ENCODE data around the gene ZFP36L2.

DNA sequence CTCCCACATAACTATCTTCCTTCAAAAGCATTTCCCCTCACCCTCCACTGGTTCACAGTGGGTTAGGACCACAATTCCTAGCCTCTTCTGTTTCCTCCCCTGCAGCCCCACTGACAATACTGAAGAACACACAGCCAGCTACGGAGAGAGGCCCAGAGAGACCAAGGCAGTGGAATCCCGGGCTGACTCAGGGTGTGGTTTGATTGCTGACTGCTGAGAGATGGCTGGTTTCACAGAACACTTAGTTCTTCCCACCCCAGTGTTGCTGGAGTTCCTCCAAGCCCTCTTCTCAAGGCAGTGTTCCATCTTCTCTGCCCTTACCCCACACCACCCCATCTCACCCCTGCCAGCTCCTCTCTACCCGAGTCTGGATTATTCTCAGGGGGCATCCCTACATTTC lies 43.3 kb upstream of the ZFP36L2 start:
- TF ChIP-seq ZFP41 (tag by site-specific recombination; IDR thresholded peaks at IDR 0.05; ENCODE audit: borderline replicate concordance) (no peak), BCL11A (tag by site-specific recombination; IDR thresholded peaks at IDR 0.05; ENCODE audit: low read depth) (no peak), ZNF548 (tag by site-specific recombination; IDR thresholded peaks at IDR 0.05) (no peak), YY1 (tag by site-specific recombination; IDR thresholded peaks at IDR 0.05) (no peak), ZNF660 (tag by site-specific recombination; IDR thresholded peaks at IDR 0.05) (no peak), ZNF830 (tag by site-specific recombination; IDR thresholded peaks at IDR 0.05; ENCODE audit: low read depth) (no peak), FEZF1 (tag by site-specific recombination; IDR thresholded peaks at IDR 0.05) (no peak), ZBTB21 (tag by site-specific recombination; IDR thresholded peaks at IDR 0.05) (no peak)
- TF ChIP-seq, protein P1, sequence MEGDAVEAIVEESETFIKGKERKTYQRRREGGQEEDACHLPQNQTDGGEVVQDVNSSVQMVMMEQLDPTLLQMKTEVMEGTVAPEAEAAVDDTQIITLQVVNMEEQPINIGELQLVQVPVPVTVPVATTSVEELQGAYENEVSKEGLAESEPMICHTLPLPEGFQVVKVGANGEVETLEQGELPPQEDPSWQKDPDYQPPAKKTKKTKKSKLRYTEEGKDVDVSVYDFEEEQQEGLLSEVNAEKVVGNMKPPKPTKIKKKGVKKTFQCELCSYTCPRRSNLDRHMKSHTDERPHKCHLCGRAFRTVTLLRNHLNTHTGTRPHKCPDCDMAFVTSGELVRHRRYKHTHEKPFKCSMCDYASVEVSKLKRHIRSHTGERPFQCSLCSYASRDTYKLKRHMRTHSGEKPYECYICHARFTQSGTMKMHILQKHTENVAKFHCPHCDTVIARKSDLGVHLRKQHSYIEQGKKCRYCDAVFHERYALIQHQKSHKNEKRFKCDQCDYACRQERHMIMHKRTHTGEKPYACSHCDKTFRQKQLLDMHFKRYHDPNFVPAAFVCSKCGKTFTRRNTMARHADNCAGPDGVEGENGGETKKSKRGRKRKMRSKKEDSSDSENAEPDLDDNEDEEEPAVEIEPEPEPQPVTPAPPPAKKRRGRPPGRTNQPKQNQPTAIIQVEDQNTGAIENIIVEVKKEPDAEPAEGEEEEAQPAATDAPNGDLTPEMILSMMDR (tag by site-specific recombination; IDR thresholded peaks at IDR 0.05), result no peak
- TF ChIP-seq, protein P2, sequence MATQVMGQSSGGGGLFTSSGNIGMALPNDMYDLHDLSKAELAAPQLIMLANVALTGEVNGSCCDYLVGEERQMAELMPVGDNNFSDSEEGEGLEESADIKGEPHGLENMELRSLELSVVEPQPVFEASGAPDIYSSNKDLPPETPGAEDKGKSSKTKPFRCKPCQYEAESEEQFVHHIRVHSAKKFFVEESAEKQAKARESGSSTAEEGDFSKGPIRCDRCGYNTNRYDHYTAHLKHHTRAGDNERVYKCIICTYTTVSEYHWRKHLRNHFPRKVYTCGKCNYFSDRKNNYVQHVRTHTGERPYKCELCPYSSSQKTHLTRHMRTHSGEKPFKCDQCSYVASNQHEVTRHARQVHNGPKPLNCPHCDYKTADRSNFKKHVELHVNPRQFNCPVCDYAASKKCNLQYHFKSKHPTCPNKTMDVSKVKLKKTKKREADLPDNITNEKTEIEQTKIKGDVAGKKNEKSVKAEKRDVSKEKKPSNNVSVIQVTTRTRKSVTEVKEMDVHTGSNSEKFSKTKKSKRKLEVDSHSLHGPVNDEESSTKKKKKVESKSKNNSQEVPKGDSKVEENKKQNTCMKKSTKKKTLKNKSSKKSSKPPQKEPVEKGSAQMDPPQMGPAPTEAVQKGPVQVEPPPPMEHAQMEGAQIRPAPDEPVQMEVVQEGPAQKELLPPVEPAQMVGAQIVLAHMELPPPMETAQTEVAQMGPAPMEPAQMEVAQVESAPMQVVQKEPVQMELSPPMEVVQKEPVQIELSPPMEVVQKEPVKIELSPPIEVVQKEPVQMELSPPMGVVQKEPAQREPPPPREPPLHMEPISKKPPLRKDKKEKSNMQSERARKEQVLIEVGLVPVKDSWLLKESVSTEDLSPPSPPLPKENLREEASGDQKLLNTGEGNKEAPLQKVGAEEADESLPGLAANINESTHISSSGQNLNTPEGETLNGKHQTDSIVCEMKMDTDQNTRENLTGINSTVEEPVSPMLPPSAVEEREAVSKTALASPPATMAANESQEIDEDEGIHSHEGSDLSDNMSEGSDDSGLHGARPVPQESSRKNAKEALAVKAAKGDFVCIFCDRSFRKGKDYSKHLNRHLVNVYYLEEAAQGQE (tag by site-specific recombination; IDR thresholded peaks at IDR 0.05), result no peak
- TF ChIP-seq, protein P3, sequence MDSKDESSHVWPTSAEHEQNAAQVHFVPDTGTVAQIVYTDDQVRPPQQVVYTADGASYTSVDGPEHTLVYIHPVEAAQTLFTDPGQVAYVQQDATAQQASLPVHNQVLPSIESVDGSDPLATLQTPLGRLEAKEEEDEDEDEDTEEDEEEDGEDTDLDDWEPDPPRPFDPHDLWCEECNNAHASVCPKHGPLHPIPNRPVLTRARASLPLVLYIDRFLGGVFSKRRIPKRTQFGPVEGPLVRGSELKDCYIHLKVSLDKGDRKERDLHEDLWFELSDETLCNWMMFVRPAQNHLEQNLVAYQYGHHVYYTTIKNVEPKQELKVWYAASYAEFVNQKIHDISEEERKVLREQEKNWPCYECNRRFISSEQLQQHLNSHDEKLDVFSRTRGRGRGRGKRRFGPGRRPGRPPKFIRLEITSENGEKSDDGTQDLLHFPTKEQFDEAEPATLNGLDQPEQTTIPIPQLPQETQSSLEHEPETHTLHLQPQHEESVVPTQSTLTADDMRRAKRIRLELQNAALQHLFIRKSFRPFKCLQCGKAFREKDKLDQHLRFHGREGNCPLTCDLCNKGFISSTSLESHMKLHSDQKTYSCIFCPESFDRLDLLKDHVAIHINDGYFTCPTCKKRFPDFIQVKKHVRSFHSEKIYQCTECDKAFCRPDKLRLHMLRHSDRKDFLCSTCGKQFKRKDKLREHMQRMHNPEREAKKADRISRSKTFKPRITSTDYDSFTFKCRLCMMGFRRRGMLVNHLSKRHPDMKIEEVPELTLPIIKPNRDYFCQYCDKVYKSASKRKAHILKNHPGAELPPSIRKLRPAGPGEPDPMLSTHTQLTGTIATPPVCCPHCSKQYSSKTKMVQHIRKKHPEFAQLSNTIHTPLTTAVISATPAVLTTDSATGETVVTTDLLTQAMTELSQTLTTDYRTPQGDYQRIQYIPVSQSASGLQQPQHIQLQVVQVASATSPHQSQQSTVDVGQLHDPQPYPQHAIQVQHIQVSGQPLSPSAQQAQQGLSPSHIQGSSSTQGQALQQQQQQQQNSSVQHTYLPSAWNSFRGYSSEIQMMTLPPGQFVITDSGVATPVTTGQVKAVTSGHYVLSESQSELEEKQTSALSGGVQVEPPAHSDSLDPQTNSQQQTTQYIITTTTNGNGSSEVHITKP (tag by site-specific recombination; IDR thresholded peaks at IDR 0.05), result no peak
- TF ChIP-seq, protein P4, sequence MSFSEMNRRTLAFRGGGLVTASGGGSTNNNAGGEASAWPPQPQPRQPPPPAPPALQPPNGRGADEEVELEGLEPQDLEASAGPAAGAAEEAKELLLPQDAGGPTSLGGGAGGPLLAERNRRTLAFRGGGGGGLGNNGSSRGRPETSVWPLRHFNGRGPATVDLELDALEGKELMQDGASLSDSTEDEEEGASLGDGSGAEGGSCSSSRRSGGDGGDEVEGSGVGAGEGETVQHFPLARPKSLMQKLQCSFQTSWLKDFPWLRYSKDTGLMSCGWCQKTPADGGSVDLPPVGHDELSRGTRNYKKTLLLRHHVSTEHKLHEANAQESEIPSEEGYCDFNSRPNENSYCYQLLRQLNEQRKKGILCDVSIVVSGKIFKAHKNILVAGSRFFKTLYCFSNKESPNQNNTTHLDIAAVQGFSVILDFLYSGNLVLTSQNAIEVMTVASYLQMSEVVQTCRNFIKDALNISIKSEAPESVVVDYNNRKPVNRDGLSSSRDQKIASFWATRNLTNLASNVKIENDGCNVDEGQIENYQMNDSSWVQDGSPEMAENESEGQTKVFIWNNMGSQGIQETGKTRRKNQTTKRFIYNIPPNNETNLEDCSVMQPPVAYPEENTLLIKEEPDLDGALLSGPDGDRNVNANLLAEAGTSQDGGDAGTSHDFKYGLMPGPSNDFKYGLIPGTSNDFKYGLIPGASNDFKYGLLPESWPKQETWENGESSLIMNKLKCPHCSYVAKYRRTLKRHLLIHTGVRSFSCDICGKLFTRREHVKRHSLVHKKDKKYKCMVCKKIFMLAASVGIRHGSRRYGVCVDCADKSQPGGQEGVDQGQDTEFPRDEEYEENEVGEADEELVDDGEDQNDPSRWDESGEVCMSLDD (tag by site-specific recombination; IDR thresholded peaks at IDR 0.05), result no peak
